GM12891 (cell line): ENCODE data around the gene C15orf40.

ENCODE experiments used
- POLR2AphosphoS5 ChIP-seq: IDR thresholded peaks from 2 replicates; pipeline ENCODE4 v1.6.1; 2011; ENCODE audit warnings: low read depth, low read length, control low read depth
- TAF1 ChIP-seq: IDR thresholded peaks from 2 replicates; pipeline ENCODE4 v1.6.1; 2011; ENCODE audit warnings: low read depth, low read length, control low read depth

DNA sequence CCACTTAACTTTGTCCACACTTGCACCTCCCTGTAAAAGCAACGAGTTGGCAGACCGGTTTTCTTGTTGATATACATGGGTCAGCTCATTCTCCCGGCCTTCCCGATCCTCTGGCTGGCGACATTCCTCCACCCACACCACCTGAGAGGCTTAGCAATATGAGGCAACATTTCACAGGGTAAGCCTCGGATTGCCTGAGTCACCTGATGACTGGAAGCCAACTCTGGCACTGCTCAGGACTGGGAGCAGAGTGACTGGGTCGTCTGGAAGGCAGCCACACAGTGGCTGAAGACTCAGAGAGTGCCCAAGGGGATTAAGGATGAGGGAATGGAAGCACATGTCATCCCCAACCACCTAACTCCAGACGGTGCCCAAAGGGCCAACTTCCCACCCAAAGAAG is 68.7 kb downstream of the C15orf40 start:
- TF ChIP-seq POLR2AphosphoS5 (no peak), TAF1 (no peak)
